Pancreas (tissue), 10 donors: ENCODE results near the gene HCN3. TPM values are rescaled to one million over a fixed set of nuclear protein-coding genes. Genes with fewer than 3 reads are reported as not detected.

Source experiments
- ATAC-seq, 4 donors: fragments of 200-7000 bp; cut with Tn5 transposase; one replicate each; pipeline versions ENCODE4 v1.8.0 to v1.9.1; 2020; ENCODE audit warnings: mild to moderate bottlenecking in 4 of 4, moderate library complexity in 4 of 4
- DNase-seq, 6 donors: peaks; one replicate each; pipeline ENCODE4 v3.0.0-alpha.2; 2020
- FAIRE-seq: peaks from 2 replicates; lab custom pipeline; 2012; peaks lifted over from hg19 to GRCh38; lab: Jason Lieb, UNC
- H3K27ac ChIP-seq, 4 donors: fragments of 200-600 bp; sonication (generic); 1 replicate in 3 of 4; 2 replicates in 1 of 4; pipeline versions ENCODE4 v1.5.0 to v1.8.0; 2020
- H3K27me3 ChIP-seq, 4 donors: fragments of 200-600 bp; one replicate each; pipeline ENCODE4 v1.8.0; 2021
- H3K36me3 ChIP-seq, 3 donors: fragments of 200-600 bp; sonication (generic) in 1 of 3; one replicate each; pipeline versions ENCODE4 v1.5.0 to v1.8.0; 2020 to 2021
- H3K4me1 ChIP-seq, 3 donors: fragments of 200-600 bp; one replicate each; pipeline ENCODE4 v1.8.0; 2021
- H3K4me3 ChIP-seq, 4 donors: fragments of 200-600 bp; sonication (generic) in 2 of 4; one replicate each; pipeline versions ENCODE4 v1.5.0 to v1.8.0; 2020 to 2021
- H3K9me3 ChIP-seq, 4 donors: fragments of 200-600 bp; one replicate each; pipeline ENCODE4 v1.8.0; 2021
- WGBS, 2 donors: extraction: QIAGEN DNeasy Blood & Tissue Kit; methylation state at CpG; one replicate each; pipeline ENCODE4 v1.1.7; 2013; 5-methylcytosine and 5-hydroxymethylcytosine counted together
- intact Hi-C, 3 donors: fragments of 100-400 bp; cut with DNase I; formaldehyde crosslinking; loops; one replicate each; pipeline versions ENCODE4 v1.11.1 to v1.14.2; 2022
- polyA plus RNA-seq, 2 donors: library from polyadenylated mRNA; stranded (reverse); fragments of 200-250 nt; gene quantifications; one replicate each; pipeline ENCODE4 v1.2.3, GENCODE V29; 2013
- total RNA-seq, 6 donors: library from RNA; stranded (reverse); fragmentation: NEBNext Ultra II Directional in 4 of 6; extraction: Animal tissue kit (Norgen Biotek cat#: 25700) in 4 of 6; gene quantifications; one replicate each; pipeline versions ENCODE4 v1.2.1 to v1.2.4, GENCODE V29; 2021 to 2023
- TF ChIP-seq, protein P1 (sequence below), 4 donors: fragments of 200-600 bp; sonication (generic) in 3 of 4; IDR thresholded peaks; one replicate each; pipeline versions ENCODE4 v1.5.0 to v1.8.0; 2021; ENCODE audit warnings: antibody characterized with exemption in 4 of 4
- donor health status: healthy with polysubstance abuse.
- donor health status: DM: no; HTN: no; CAD: no; lungs with moderate emphysema.
- donor health status: DM: no; HTN: no; CAD: no.
- donor health status: control.
- donor health status: control.
- donor health status: Bipolar disorder and iron deficiency.
- donor health status: DM: yes; HTN: yes; CAD: no.
- donor health status: DM: no; HTN: no; CAD: no.
- donor health status: DM: no; HTN: no; CAD: no.
- donor health status: DM: yes; HTN: yes; CAD: no.

HCN3 gene
- total and polyA plus RNA-seq, 8 donors = 0.66 to 12.0 (median 1.8) TPM

DNA sequence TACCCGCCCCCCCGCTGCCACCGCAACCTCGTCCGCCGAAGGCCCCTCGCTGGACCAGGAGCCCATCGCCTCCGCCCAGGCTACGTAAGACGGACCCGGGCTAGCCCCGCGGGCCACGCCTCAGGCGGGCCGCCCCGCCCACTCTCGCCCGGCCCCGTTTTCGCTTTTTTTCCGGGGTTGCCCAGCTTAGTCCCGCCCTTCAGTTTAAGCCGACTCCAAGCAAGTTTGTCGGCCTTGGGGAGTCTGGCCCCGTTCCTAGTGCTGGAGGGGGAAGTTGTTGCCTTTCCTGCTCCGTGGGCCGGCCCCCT is 46.4 kb downstream of the HCN3 start:
- Histone ChIP-seq H3K9me3 (no peaks in the 10 kb centered on the region), H3K4me3 (peak overlapping the region; percentile 79 to 91 (median 86)), H3K27me3 (no peaks in the 10 kb centered on the region), H3K4me1 (peaks cover 0 to 7% (median 0%) of the 10 kb centered on the region in 3 donors), H3K36me3 (no peaks in the 10 kb centered on the region), H3K27ac (peak overlapping the region; percentile 81 to 97 (median 88))
- 0% methylated on average over 21 to 29 of the region's 29 CpGs for WGBS, 2 donors
- TF ChIP-seq, protein P1, sequence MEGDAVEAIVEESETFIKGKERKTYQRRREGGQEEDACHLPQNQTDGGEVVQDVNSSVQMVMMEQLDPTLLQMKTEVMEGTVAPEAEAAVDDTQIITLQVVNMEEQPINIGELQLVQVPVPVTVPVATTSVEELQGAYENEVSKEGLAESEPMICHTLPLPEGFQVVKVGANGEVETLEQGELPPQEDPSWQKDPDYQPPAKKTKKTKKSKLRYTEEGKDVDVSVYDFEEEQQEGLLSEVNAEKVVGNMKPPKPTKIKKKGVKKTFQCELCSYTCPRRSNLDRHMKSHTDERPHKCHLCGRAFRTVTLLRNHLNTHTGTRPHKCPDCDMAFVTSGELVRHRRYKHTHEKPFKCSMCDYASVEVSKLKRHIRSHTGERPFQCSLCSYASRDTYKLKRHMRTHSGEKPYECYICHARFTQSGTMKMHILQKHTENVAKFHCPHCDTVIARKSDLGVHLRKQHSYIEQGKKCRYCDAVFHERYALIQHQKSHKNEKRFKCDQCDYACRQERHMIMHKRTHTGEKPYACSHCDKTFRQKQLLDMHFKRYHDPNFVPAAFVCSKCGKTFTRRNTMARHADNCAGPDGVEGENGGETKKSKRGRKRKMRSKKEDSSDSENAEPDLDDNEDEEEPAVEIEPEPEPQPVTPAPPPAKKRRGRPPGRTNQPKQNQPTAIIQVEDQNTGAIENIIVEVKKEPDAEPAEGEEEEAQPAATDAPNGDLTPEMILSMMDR (IDR thresholded peaks at IDR 0.05) = no peak
- FAIRE-seq (no peak), DNase-seq (peak; percentile 93 to 95 (median 94)), ATAC-seq (peak; percentile 77 to 83 (median 78))
- intact Hi-C loops = loop anchor here in 2 of 3 donors (5.0 to 10.0 kb wide), 3 partner anchors 41 to 71 kb away; partner anchors contain the start of gene ENTREP3 (in 1 of the 2)

DNA sequence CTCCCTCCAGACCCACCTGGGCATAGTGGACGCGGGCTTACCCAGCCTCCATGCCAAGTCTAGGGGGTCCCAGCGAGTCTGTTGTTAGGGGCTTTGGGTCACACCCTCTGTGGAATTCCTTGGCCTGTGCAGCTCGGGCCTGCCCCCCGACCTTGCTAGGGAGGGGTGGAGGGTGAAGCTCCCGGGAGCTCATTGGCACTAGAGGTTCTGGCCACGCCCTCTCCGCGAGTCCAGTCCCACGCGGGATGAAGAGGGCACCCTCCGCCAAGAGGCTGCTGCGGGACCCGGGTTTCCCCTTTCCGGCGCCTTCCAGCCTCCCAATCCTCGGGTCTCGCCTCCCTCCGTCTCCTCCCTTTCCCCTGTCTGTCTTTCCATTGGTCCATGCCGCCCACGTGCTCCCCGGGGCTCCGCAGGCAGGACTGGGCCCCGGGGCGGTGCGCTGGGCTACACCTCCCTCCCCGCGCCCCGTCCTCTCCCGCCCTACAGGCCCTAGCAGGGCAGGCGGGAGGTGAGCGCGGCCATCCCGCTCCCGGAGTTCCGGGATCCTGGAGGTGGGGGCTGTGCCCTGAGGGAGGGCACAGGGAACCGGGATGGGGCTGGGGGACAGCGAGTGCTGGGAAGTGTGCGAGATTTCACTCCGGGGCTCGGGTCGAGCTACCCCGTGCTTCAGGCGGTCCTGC is 46.9 kb downstream of the HCN3 start:
- 0 to 1% methylated on average over 44 of the region's 44 CpGs for WGBS, 2 donors
- peak; percentile 76 for FAIRE-seq
- TF ChIP-seq, protein P1 (IDR thresholded peaks at IDR 0.05) = no peak
- H3K27me3 ChIP-seq = no peaks in the 10 kb centered on the region
- intact Hi-C loops = loop anchor here in 2 of 3 donors (5.0 to 10.0 kb wide), 3 partner anchors 42 to 72 kb away; partner anchors contain the start of gene ENTREP3 (in 1 of the 2)
- peaks cover 0 to 7% (median 0%) of the 10 kb centered on the region in 3 donors for H3K4me1 ChIP-seq
- DNase-seq = peak; percentile 90 to 97 (median 95)
- no peaks in the 10 kb centered on the region for H3K9me3 ChIP-seq
- peak overlapping the region; percentile 81 to 97 (median 88) for H3K27ac ChIP-seq
- no peaks in the 10 kb centered on the region for H3K36me3 ChIP-seq
- peak; percentile 85 to 91 (median 86) for ATAC-seq
- H3K4me3 ChIP-seq = peak overlapping the region; percentile 79 to 91 (median 86)

GRCh38 chr1:155324717-155325602 is 47.7 kb downstream of the HCN3 start:
- no peak for FAIRE-seq

DNA sequence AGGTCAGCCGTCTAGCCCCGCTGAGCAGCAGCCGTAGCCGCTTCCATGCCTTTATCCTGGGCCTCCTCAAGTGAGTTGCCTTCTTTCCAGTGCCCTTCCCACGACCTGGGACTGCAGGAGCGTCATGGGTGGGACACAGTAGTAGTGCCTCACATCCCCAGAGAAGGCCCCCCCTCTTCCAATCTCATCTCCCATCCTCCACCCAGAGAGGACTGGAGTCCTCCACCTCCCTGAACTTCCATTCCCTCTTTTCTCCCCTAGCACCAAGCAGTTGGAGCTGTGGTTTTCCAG is 48.3 kb downstream of the HCN3 start:
- no peak for DNase-seq
- TF ChIP-seq, protein P1 (IDR thresholded peaks at IDR 0.05) = no peak
- intact Hi-C loops = loop anchor here in 1 of 3 donors (10.0 kb wide), 1 partner anchor 71 kb away; the partner anchor contains the start of gene ENTREP3
- ATAC-seq = no peak
- Histone ChIP-seq H3K4me3 (peak overlapping the region; percentile 79 to 91 (median 86)), H3K36me3 (peaks cover 0 to 4% (median 0%) of the 10 kb centered on the region in 3 donors), H3K4me1 (peaks cover 0 to 7% (median 0%) of the 10 kb centered on the region in 3 donors), H3K9me3 (no peaks in the 10 kb centered on the region), H3K27me3 (no peaks in the 10 kb centered on the region), H3K27ac (peak overlapping the region in 1 of 4 donors; percentile 97)
- WGBS, 2 donors = 23 to 41% methylated on average over 6 of the region's 6 CpGs
- no peak for FAIRE-seq

More at GRCh38 chr1:155324717-155325602, 47.7 kb downstream of the HCN3 start:
- H3K9me3 ChIP-seq = no peaks in the 10 kb centered on the region
- TF ChIP-seq, protein P1 (IDR thresholded peaks at IDR 0.05) = peak in 3 of 4 donors; percentile 5 to 33 (median 18)
- intact Hi-C loops = loop anchor here in 2 of 3 donors (5.0 to 10.0 kb wide), 3 partner anchors 43 to 73 kb away; partner anchors contain the start of gene ENTREP3 (in 1 of the 2)
- peaks cover 0 to under 1% (median 0%) of the 10 kb centered on the region in 3 donors for H3K36me3 ChIP-seq
- peak overlapping the region; percentile 79 to 91 (median 86) for H3K4me3 ChIP-seq
- 1 to 2% methylated on average over 54 to 59 of the region's 59 CpGs for WGBS, 2 donors
- H3K4me1 ChIP-seq = peaks cover 0 to 7% (median 0%) of the 10 kb centered on the region in 3 donors
- peak overlapping the region; percentile 81 to 97 (median 88) for H3K27ac ChIP-seq
- H3K27me3 ChIP-seq = no peaks in the 10 kb centered on the region
- ATAC-seq (peak; percentile 18 to 28 (median 25)), DNase-seq (peak; percentile 62 to 89 (median 72))
